8988T (cell line): ENCODE results near the gene GBP3.
"Not testable (repeated sequence)": the region's sequence is repeated elsewhere in the genome, so short reads cannot be mapped to it uniquely, and the experiment has no call there.

ENCODE experiments used
- DNase-seq: peaks from one replicate; pipeline ENCODE4 v3.0.0; 2011

The GBP3 gene

GRCh38 chr1:89022167-89022959, at the start of gene GBP3:
TSS of gene GBP3 (minus strand) at chr1:89022866. CDS start at chr1:89020721, 2,145 bp downstream.
- no peak for DNase-seq

GRCh38 chr1:89070509-89070908, 47.8 kb upstream of the GBP3 start:
- no peak for DNase-seq

- no peak for DNase-seq
These were observed 47.3 kb upstream of the GBP3 start for GRCh38 chr1:89069951-89070350.

GRCh38 chr1:89068291-89068690, 45.6 kb upstream of the GBP3 start:
- DNase-seq = no peak

GRCh38 chr1:89065079-89065868, 42.6 kb upstream of the GBP3 start, which contains the start of gene GBP1:
TSS of gene GBP1 (minus strand) at chr1:89065208. CDS start at chr1:89063234, 1,974 bp downstream.
- no peak for DNase-seq

- DNase-seq = no peak
These were observed 42.0 kb upstream of the GBP3 start for GRCh38 chr1:89064632-89065031.

- DNase-seq = no peak
These were observed 40.4 kb upstream of the GBP3 start for GRCh38 chr1:89063094-89063493.

- DNase-seq = no peak
These were observed 37.4 kb upstream of the GBP3 start for GRCh38 chr1:89060091-89060490.

- no peak for DNase-seq
These were observed 29.3 kb upstream of the GBP3 start for GRCh38 chr1:89051955-89052312.

GRCh38 chr1:89051300-89051954, 28.8 kb upstream of the GBP3 start:
- no peak for DNase-seq

- DNase-seq = no peak
These were observed 28.0 kb upstream of the GBP3 start for GRCh38 chr1:89050649-89051033.

- not testable (repeated sequence) for DNase-seq
These were observed 27.4 kb upstream of the GBP3 start for GRCh38 chr1:89049901-89050648.

- DNase-seq = not testable (repeated sequence)
These were observed 26.5 kb upstream of the GBP3 start for GRCh38 chr1:89049187-89049586.

- DNase-seq = no peak
These were observed 25.1 kb upstream of the GBP3 start for GRCh38 chr1:89047734-89048133.

GRCh38 chr1:89046318-89047183, 23.9 kb upstream of the GBP3 start:
- not testable (repeated sequence) for DNase-seq

GRCh38 chr1:89044970-89045721, 22.5 kb upstream of the GBP3 start:
- no peak for DNase-seq

- no peak for DNase-seq
These were observed 21.3 kb upstream of the GBP3 start for GRCh38 chr1:89043940-89044339.

GRCh38 chr1:89042491-89042890, 19.8 kb upstream of the GBP3 start:
- no peak for DNase-seq

- no peak for DNase-seq
These were observed 19.1 kb upstream of the GBP3 start for GRCh38 chr1:89041721-89042120.

GRCh38 chr1:89041119-89041641, 18.5 kb upstream of the GBP3 start:
- no peak for DNase-seq

- no peak for DNase-seq
These were observed 17.6 kb upstream of the GBP3 start for GRCh38 chr1:89040315-89040626.
